Measurements from ENCODE around the gene KCNIP2. TPM values are rescaled to one million over a fixed set of nuclear protein-coding genes. Genes with fewer than 3 reads are reported as not detected.
A peak's percentile ranks its signal among the peaks of the same experiment; 100 is the strongest.

The KCNIP2 gene
- total and polyA plus RNA-seq, 4 donors, result 0.18 to 2.0 (median 0.72) TPM

GRCh38 chr10:101818119-101818871 is 25.3 kb downstream of the KCNIP2 start, which contains the start of gene OGA (continued):
- TF ChIP-seq REST (IDR thresholded peaks at IDR 0.05) (peak; percentile 71), FOXA1 (IDR thresholded peaks at IDR 0.05) (peak; percentile 57), NR2F2 (IDR thresholded peaks at IDR 0.05) (peak; percentile 74)

DNA sequence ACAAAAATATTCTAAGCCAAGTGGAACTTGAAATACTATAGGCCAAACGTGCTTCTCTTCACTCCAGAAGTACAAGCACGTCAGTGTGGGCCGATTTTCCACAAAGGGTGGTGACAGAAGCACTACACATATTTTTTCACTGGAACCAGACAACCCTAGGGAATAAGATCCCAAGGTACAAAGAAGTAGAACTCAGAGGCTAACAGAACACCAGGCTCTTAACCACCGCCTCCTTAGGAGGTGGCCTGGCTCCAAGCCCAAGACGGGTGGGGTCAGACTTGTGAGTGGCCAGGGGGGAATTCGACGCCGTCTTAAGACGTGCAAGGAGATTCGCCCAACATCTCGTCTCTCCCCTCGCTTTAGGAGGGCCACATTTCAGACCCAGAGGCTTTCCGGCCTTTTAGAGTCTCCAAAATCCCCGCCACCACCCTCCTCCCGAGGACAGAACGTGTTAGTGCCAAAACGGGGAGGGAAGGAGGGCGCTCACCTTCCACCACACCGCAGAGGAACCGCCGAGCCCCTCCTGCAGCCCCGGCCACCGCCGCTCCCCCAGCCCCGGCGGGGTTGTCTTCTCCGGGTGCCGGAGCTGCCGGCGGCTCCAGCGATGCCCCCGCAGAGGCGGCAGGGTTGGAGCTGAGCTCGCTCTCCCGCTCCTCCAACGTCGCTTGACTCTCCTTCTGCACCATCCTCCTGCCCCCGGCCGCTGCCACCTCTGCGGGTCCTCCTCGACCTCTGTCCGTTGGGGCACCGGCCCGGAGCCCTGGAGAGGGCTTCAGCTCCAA is 26.1 kb downstream of the KCNIP2 start:
- Histone ChIP-seq H3K9ac (ENCODE audit: low read depth in 1 of 2, low read length in 2 of 2) (peak overlapping the region; percentile 89 to 97), H3K27me3 (ENCODE audit: control insufficient read depth in 4 of 4, insufficient read depth in 4 of 4, low read length in 3 of 4) (no peaks in the 10 kb centered on the region), H3K4me3 (ENCODE audit: low read depth in 1 of 3, low read length in 3 of 3) (peak overlapping the region; percentile 80 to 96 (median 83)), H3K36me3 (ENCODE audit: control insufficient read depth in 4 of 4, insufficient read depth in 3 of 4, low read depth in 1 of 4, low read length in 3 of 4) (peaks cover 0 to 2% (median 0%) of the 10 kb centered on the region in 4 donors), H3K9me3 (ENCODE audit: control insufficient read depth in 4 of 4, low read length in 3 of 4) (no peaks in the 10 kb centered on the region), H3K27ac (ENCODE audit: low read depth in 1 of 2, low read length in 2 of 2) (peak overlapping the region; percentile 72 to 91), H3K4me1 (ENCODE audit: control insufficient read depth in 4 of 4, insufficient read depth in 4 of 4, low read length in 3 of 4) (peaks cover 9 to 39% (median 23%) of the 10 kb centered on the region in 4 donors)
- under 1% methylated on average over 44 of the region's 44 CpGs for WGBS
- peak; percentile 88 for DNase-seq (ENCODE audit: low spot score)
- TF ChIP-seq NR2F2 (IDR thresholded peaks at IDR 0.05) (peak; percentile 15), REST (IDR thresholded peaks at IDR 0.05) (peak; percentile 38), GABPA (IDR thresholded peaks at IDR 0.05 in 1 of 2, conservative IDR thresholded peaks at IDR 0.05 in 1 of 2) (no peak)

DNA sequence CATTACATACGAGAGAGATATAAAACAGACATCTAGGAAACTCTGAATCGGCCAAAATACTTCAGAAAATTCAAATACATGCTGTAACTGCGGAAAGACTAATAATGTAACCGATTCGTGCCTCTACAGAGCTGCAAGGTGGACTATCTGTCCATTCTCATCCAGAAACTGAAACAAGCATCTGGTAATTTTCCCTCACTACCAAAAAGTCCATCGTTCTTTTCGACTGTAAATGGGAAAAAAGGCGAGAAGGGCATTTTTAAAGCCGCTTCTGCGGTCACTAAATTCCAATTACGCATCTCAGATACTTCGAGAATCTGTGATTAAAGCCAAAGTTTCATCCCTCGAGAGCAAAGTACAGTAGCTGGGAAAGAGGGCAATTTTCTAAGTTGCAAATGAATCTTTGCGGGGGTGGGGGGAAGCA is 26.7 kb downstream of the KCNIP2 start:
- DNase-seq (ENCODE audit: low spot score), result no peak
- peak overlapping the region; percentile 72 to 91 for H3K27ac ChIP-seq (ENCODE audit: low read depth in 1 of 2, low read length in 2 of 2)
- H3K9ac ChIP-seq (ENCODE audit: low read depth in 1 of 2, low read length in 2 of 2), result peak overlapping the region; percentile 89 to 97
- H3K27me3 ChIP-seq (ENCODE audit: control insufficient read depth in 4 of 4, insufficient read depth in 4 of 4, low read length in 3 of 4), result no peaks in the 10 kb centered on the region
- peak overlapping the region; percentile 80 to 96 (median 83) for H3K4me3 ChIP-seq (ENCODE audit: low read depth in 1 of 3, low read length in 3 of 3)
- H3K36me3 ChIP-seq (ENCODE audit: control insufficient read depth in 4 of 4, insufficient read depth in 3 of 4, low read depth in 1 of 4, low read length in 3 of 4), result peaks cover 0 to 5% (median 0%) of the 10 kb centered on the region in 4 donors
- whole genome bisulfite sequencing, result under 1% methylated on average over 14 of the region's 14 CpGs
- H3K4me1 ChIP-seq (ENCODE audit: control insufficient read depth in 4 of 4, insufficient read depth in 4 of 4, low read length in 3 of 4), result peaks cover 9 to 39% (median 23%) of the 10 kb centered on the region in 4 donors
- no peaks in the 10 kb centered on the region for H3K9me3 ChIP-seq (ENCODE audit: control insufficient read depth in 4 of 4, low read length in 3 of 4)
- TF ChIP-seq FOXA2 (IDR thresholded peaks at IDR 0.05), result no peak
- peak; percentile 29 to 54 for TF ChIP-seq HNF4A (conservative IDR thresholded peaks at IDR 0.05)

All from liver (tissue), 9 donors.